NCI-H2227 treated with DMSO at 0.1 percent for 48 hours (cell line): Measurements from ENCODE around the gene AAR2.

Source experiments
- DNase-seq: peaks from one replicate; lab custom pipeline; 2025; lab: John Stamatoyannopoulos, UW

The AAR2 gene

DNA sequence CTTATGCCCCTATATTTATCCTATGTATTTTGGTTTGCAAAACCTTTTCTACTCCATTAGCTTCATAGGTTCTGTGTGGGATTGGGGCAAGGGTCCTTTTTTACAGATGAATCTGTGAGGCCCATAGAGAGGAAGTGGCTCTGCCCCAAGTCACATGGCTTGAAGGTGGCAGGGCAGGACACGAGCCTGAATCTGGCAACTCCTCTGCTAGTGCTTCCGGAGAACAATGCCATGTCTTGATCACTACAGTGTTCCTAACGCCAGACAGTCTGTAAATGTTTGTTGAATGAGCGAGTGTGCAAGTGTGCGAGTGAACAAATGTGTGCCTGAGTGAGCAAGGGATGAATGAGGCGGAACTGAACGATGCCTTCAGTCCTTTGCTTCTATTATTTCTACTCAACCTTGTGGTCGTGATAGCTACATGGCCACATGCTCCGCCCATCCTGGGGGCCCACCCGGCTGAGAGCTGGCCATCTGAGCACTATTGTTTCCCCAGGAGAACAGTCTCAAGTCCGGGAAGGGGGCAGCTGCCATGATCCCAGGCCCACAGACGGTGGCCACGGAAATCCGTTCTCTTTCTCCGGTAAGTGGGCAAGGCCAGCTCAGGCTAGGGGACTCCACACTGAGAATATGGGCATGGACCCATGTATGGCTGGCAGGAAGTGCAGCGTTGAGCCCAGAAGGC is 17.8 kb upstream of the AAR2 start:
- DNase-seq = no peak

DNA sequence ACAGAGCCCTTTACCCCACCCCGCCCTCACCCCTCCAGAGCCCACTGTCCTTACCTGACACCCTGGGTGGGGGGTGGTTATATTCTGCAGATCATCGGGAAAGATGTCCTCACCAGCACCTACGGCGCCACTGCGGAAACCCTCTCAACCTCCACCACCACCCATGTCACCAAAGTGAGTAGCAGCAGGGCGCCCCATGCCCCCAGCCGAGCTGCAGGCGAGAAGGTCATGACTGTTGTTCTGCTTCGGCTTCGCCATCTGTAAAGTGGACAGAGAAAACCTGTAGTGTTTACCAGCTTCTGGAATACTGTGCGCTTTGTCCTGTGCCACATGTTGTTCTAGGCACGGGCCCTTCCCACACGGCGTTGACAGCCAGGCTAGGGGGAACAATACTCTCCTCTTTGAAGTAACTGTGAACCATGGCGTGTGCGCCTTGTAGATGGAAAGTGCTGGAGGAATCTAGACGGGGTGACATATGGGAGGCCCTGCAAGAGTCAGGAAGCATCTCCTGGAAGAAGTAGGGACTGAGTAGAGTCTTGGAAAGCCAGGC is 16.5 kb upstream of the AAR2 start:
- DNase-seq = no peak

DNA sequence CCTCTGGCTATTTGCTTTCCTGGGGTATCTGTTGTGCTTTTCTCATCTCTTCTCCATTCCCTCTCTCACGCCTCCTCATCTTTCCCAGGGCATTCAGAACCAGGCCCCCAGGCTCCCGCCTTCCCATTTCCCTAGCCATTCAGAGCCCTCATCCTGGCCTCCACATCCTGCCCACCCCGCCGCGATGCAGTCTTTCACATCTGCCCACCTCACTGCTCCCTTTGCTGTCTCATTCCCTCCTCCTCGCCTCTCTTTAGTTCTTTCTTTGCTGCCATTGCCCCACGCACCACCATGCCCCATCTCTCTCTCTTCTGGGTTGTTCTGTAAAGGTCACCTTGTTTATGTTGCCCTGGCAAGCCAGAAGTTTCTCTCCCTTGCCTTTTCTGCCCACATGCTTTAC is 10.6 kb upstream of the AAR2 start:
- DNase-seq = no peak

- DNase-seq = no peak
Measured at GRCh38 chr20:36228770-36229169, 7.5 kb upstream of the AAR2 start.

DNA sequence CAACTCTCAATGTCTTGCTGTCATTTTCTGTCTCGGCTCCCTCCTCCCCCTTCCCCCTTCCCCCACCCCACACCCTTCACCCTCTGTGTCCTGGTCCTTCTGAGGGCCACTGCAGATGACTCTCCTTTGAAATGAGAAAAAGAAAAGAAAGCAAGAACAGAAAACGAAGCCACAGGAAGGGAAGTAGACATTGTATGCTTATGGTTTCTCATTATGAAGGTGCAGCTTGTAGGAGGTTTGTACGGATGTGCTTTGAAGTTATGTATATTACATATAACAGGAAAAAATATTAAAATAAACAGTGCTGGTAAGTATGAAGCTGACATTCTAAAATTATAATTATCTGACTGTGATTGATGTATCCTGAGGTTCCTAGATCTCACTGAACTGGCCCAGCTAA is 6.3 kb upstream of the AAR2 start:
- no peak for DNase-seq

DNA sequence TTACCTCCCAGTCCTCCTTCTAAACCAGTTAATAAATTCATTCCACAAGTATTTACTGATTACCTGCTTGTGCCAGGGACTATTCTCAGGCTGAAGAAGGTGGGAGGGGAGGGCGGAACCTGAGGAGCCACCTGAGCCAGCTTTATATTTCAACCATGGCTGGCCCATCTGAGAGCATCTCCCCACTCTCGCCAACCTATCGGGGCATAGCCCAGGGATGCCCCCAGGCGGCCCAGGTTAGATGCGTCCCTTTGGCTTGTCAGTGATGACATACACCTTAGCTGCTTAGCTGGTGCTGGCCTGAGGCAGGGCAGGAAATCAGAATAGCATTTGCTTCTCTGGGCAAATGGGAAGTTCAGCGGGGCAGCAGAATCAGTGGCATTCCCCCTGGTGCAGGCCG is 4.9 kb upstream of the AAR2 start:
- DNase-seq = no peak

DNA sequence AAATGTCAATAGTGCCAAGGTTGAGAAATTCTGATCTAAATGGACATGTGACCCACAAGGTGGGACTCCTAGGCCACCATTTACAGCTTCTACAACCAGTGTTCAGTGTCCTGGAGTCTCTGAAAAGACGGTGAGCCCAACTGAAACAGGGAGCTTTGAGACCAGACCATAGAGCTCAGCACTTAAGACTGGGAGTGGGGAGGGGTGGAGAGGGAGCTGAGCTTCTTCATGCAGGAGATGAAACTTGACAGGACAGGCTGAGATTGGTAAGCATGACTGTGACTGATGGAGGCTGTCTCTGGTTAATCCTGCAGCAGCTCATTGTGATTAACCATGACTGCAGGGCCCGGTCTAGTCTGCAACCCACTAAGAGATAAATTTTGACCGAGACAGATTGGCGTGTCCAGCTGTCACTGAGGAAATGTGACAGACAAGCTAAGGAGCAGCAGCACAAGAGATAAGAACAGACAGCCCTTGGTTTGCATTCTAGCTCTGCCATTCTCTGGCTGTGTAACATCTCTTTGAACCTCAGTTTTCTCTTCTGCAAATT is 1.4 kb upstream of the AAR2 start:
- DNase-seq = no peak

- no peak for DNase-seq
Measured at GRCh38 chr20:36236786-36237121, 476 bp downstream of the AAR2 start.

DNA sequence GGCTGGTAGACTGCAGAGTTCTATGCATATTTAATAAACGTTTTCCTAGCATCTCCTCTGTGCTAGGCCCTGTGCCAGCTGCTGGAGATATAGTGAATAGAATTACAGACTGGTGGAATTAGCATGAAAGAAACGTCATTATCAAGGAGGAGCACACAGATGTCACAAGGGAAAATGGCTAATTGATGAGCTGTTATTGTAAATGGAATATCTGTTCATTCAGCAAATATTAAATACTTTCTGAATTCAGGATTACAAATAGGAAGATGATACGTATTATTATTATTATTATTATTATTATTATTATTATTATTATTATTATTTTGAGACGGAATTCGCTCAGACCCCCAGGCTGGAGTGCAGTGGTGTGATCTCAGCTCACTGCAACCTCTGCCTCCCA is 1.2 kb downstream of the AAR2 start:
- no peak for DNase-seq

GRCh38 chr20:36238153-36238552 is 1.9 kb downstream of the AAR2 start:
- no peak for DNase-seq

DNA sequence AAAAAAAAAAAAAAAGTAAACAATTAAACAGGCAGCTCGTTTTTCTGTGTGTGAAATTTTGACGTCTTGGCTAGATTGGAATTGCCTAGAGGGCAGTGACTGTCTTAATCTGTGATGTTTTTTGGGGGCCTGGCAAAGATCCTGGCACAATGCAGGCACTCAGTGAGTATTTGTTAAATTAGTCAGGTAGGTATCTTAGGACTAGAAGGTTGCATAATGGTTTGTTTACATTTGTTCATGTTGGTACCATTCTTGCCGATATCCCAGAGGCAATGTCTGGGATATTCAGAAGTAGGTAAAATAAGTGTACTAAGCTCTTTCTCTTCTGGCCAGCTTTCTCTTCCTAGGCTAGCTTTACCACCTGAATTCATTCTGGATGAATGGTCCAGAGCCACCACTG is 2.5 kb downstream of the AAR2 start:
- DNase-seq = no peak

DNA sequence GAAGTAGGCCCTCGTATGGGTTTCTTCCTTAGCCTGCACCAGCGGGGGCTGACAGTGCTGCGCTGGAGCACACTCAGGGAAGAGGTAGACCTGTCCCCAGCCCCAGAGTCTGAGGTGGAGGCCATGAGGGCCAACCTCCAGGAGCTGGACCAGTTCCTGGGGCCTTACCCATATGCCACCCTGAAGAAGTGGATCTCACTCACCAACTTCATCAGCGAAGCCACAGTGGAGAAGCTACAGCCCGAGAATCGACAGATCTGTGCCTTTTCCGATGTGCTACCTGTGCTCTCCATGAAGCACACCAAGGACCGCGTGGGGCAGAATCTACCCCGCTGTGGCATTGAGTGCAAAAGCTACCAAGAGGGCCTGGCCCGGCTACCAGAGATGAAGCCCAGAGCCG is 3.8 kb downstream of the AAR2 start:
- no peak for DNase-seq

DNA sequence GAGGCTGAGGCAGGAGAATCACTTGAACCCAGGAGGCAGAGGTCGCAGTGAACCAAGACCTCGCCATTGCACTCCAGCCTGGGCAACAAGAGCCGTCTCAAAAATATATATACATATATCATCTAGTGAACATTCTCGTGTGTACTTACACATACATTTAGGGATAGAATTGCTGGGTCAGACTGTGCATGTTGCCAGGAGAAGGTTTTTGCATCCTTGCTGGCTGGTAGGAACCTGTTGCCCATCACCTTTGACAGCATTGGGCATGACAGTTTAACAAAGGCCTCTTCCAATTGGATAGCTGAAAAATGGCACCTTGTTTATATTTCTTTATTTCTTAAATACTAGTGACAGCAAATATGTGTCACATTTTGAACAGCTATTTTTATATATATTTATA is 5.4 kb downstream of the AAR2 start:
- DNase-seq = no peak

- no peak for DNase-seq
Measured at GRCh38 chr20:36243726-36244125, 7.4 kb downstream of the AAR2 start.

- peak; percentile 74 for DNase-seq
Measured at GRCh38 chr20:36246401-36246800, 10.1 kb downstream of the AAR2 start.

DNA sequence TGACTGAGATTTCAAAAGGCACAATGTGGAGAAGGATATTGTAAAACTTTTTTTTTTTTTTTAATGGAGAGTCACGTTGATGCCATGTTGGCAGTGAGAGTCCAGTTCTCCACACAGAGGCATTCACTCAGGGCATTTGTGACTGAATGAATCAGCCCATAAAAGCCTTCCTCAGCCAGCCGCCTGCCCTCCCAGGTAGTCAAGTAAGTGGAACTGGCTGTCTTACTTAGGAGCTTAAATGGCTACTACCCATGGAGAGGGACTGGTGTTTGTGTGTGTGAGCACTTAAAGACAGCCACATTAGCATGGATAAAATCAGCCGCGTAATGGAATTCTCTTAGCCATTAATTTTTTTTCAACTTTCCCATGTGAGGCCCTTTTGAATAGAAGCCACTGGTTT is 12.6 kb downstream of the AAR2 start:
- no peak for DNase-seq

- no peak for DNase-seq
Measured at GRCh38 chr20:36249450-36249849, 13.2 kb downstream of the AAR2 start.

DNA sequence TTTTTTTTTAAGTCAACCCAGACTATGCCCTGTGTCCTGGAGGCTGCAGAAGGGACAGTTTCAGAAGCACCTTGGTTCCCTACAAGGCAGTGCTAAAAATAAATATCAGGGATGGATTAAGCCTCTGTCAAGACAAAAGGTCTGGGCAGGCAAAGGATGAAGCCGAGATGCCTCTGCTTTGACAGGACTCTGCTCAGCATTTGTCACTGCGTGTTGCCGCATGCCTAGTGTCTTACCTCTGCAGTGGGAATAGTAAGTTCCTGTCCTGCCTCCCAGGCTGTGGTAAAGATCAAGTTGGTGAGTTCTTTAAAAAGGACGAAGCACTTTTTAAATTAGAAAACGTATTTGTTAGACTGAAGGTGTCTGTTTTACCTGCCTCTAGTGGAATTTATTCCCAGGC is 15.1 kb downstream of the AAR2 start:
- no peak for DNase-seq

GRCh38 chr20:36252511-36252910 is 16.2 kb downstream of the AAR2 start:
- no peak for DNase-seq

DNA sequence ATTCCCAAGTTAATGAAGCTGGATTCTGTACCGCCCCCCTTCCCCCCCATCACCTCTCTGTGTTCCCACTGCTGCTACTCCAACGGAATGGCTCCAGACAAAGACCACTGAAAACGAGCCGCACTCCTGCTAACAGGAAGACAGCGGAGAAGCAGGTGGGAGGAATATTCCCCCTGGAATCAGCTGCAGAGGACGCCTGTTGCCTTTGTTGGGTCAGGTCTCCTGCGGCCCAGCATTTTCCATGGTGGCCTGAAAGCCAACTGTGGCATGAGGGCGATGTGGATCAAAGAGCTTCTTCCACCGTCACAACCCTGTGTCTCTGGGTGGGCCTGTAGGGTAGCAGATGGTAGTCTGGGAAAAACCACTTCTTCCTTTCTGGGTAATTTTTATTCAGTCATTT is 16.8 kb downstream of the AAR2 start:
- DNase-seq = no peak

- no peak for DNase-seq
Measured at GRCh38 chr20:36254076-36254475, 17.8 kb downstream of the AAR2 start.

GRCh38 chr20:36255445-36255844 is 19.2 kb downstream of the AAR2 start:
- no peak for DNase-seq

- no peak for DNase-seq
Measured at GRCh38 chr20:36259177-36260061, 23.1 kb downstream of the AAR2 start.
